NCI-H526 (cell line): Measurements from ENCODE around the gene PIP4K2C.
"Not testable (repeated sequence)": the region's sequence is repeated elsewhere in the genome, so short reads cannot be mapped to it uniquely, and the experiment has no call there.

Source experiments
- DNase-seq, 2 experiments: peaks; one replicate each; lab custom pipeline; 2025; lab: John Stamatoyannopoulos, UW

The PIP4K2C gene

GRCh38 chr12:57558864-57559263 lies 32.1 kb upstream of the PIP4K2C start:
- DNase-seq = no peak

GRCh38 chr12:57560516-57560915 lies 30.5 kb upstream of the PIP4K2C start:
- DNase-seq = no peak

- not testable (repeated sequence) for DNase-seq
Measured at GRCh38 chr12:57561117-57561516, 29.9 kb upstream of the PIP4K2C start.

- no peak for DNase-seq
Measured at GRCh38 chr12:57563358-57563757, 27.6 kb upstream of the PIP4K2C start.

GRCh38 chr12:57564178-57564740 lies 26.7 kb upstream of the PIP4K2C start:
- no peak for DNase-seq

- no peak for DNase-seq
Measured at GRCh38 chr12:57568838-57569237, 22.2 kb upstream of the PIP4K2C start.

- no peak for DNase-seq
Measured at GRCh38 chr12:57569858-57570257, 21.1 kb upstream of the PIP4K2C start.

- DNase-seq = not testable (repeated sequence)
Measured at GRCh38 chr12:57570438-57570837, 20.6 kb upstream of the PIP4K2C start.

GRCh38 chr12:57571926-57572762 lies 18.8 kb upstream of the PIP4K2C start:
- DNase-seq = no peak

- DNase-seq = no peak
Measured at GRCh38 chr12:57574795-57575194, 16.2 kb upstream of the PIP4K2C start.

GRCh38 chr12:57575771-57576612 lies 15.0 kb upstream of the PIP4K2C start:
- DNase-seq = no peak

GRCh38 chr12:57576613-57577160 lies 14.3 kb upstream of the PIP4K2C start:
- DNase-seq = no peak

GRCh38 chr12:57577981-57578758 lies 12.8 kb upstream of the PIP4K2C start:
- no peak for DNase-seq

- no peak for DNase-seq
Measured at GRCh38 chr12:57579011-57579410, 12.0 kb upstream of the PIP4K2C start.

- DNase-seq = no peak
Measured at GRCh38 chr12:57579677-57580465, 11.1 kb upstream of the PIP4K2C start.

- DNase-seq = no peak
Measured at GRCh38 chr12:57580466-57580795, 10.6 kb upstream of the PIP4K2C start.

GRCh38 chr12:57581802-57582201 lies 9.2 kb upstream of the PIP4K2C start:
- no peak for DNase-seq

- DNase-seq = no peak
Measured at GRCh38 chr12:57582440-57582839, 8.6 kb upstream of the PIP4K2C start.

GRCh38 chr12:57583008-57583831 lies 7.8 kb upstream of the PIP4K2C start:
- peak; percentile 57 to 88 for DNase-seq

- no peak for DNase-seq
Measured at GRCh38 chr12:57584050-57584449, 6.9 kb upstream of the PIP4K2C start.
